A673 (cell line): ENCODE results near the gene CDC7.

Experiments
- EZH2 ChIP-seq: fragments of 200-600 bp; sonication (generic); IDR thresholded peaks from 2 replicates; pipeline ENCODE4 v1.6.1; 2017; ENCODE audit warnings: borderline replicate concordance, low read depth, mild to moderate bottlenecking, mixed read lengths, antibody characterized with exemption, low read length; ENCODE audit not compliant: poor library complexity, severe bottlenecking
- TF ChIP-seq, protein P1 (sequence below): fragments of 300-800, 200-600 bp; sonication (generic); conservative IDR thresholded peaks from 2 replicates; pipeline ENCODE4 v1.5.1; 2017; ENCODE audit warnings: low read depth, mild to moderate bottlenecking, antibody characterized with exemption, low read length, moderate library complexity, mixed read lengths

DNA sequence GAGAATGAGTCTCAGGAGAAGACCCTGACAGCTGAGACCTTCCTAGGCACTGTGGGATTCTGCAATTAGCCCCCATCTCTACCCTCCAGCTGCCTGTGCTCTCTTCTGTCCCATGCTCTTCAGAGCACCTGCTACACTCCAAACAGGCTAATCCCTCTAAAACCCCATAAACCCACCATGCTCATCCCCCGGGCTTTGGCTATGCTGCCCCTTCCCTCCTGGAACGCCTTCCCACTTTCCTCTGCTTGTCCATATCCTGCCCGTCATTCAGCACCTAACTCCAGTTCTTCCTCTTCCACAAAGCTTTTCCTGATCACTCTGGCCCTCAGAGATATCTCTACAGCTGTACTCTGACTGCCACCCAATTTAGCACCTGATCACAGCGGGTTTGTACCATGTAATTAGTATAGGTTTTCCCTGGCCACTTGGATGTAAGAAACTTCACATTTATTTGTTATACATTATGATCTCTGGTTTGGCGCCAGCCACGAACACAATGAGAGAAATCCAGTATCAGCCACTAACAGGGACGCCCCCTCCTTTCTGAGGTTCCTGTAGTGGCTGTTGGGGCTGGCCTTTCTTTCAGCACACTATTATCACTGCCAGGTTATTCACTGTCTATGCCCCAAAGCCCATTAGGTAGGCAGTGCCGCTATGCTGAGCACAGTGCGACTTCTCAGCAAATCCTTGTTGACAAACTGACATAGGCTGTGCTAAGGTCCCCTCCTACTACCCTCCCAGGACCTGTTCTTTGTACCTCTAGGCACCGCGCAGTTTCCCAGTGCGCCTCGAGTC, 45.1 kb downstream of the CDC7 start:
- TF ChIP-seq, protein P1, sequence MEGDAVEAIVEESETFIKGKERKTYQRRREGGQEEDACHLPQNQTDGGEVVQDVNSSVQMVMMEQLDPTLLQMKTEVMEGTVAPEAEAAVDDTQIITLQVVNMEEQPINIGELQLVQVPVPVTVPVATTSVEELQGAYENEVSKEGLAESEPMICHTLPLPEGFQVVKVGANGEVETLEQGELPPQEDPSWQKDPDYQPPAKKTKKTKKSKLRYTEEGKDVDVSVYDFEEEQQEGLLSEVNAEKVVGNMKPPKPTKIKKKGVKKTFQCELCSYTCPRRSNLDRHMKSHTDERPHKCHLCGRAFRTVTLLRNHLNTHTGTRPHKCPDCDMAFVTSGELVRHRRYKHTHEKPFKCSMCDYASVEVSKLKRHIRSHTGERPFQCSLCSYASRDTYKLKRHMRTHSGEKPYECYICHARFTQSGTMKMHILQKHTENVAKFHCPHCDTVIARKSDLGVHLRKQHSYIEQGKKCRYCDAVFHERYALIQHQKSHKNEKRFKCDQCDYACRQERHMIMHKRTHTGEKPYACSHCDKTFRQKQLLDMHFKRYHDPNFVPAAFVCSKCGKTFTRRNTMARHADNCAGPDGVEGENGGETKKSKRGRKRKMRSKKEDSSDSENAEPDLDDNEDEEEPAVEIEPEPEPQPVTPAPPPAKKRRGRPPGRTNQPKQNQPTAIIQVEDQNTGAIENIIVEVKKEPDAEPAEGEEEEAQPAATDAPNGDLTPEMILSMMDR = no peak
- TF ChIP-seq EZH2 = no peak
